ENCODE measurements around the gene SRSF4. TPM values are rescaled to one million over a fixed set of nuclear protein-coding genes. Genes with fewer than 3 reads are reported as not detected.

SRSF4 gene
- total RNA-seq (10 to 100 TPM; 83.3 to 86.8 TPM), polyA plus RNA-seq (100 to 1,000 TPM in 1 of 2 donors, 10 to 100 TPM in 1; 60.2 to 104 TPM)

- Histone ChIP-seq H3K36me3 (ENCODE audit: insufficient read depth, low read length) (peaks cover 6% of the 10 kb centered on the region), H3K4me1 (ENCODE audit: insufficient read depth, low read length) (peaks cover 51% of the 10 kb centered on the region), H3K27me3 (ENCODE audit: insufficient read depth, low read length) (no peaks in the 10 kb centered on the region), H3K9me3 (ENCODE audit: control insufficient read depth in 1 of 2, low read length in 2 of 2) (no peaks in the 10 kb centered on the region), H3K27ac (ENCODE audit: low read depth, low read length) (peak within 1 kb of the TSS; percentile 93), H3K4me3 (ENCODE audit: low read length in 2 of 2) (peak within 1 kb of the TSS; percentile 86 to 99)
- Mint-ChIP-seq H3K4me1 (peaks cover 30 to 64% (median 45%) of the 10 kb centered on the region in 4 donors), H3K9me3 (no peaks in the 10 kb centered on the region), H3K36me3 (peaks cover 14 to 39% of the 10 kb centered on the region in 2 donors), H3K27me3 (no peaks in the 10 kb centered on the region), H3K27ac (peak within 1 kb of the TSS; percentile 93 to 97 (median 95)), H3K4me3 (peak within 1 kb of the TSS; percentile 93 to 97 (median 95))
- POLR2A ChIA-PET (ENCODE audit: partially characterized antibody): interaction anchor here (0.9 to 4.1 kb wide), 27 partner anchors 10 to 1456 kb away, joined by 3 to 33 read pairs (median 9); partner anchors contain the start of genes EPB41, FAM76A, GMEB1 and MECR
- intact Hi-C loops (cut with micrococcal nuclease): loop anchor here (1.0 to 10.0 kb wide), 8 partner anchors 15 to 935 kb away; partner anchors contain the start of genes GMEB1, TAF12 and TMEM200B
- CTCF ChIA-PET (ENCODE audit: partially characterized antibody): interaction anchor here (0.7 to 4.2 kb wide), 20 partner anchors 11 to 538 kb away, joined by 3 to 45 read pairs (median 5); partner anchors contain the start of genes TAF12 and YTHDF2
- peak; percentile 98 to 99 (median 99) for DNase-seq
Measured at GRCh38 chr1:29181413-29182225, at the start of gene SRSF4. SRSF4 (minus strand) TSS chr1:29181900; CDS start chr1:29181752, 148 bp downstream.

GRCh38 chr1:29230553-29231378 is 49.1 kb upstream of the SRSF4 start, which contains the start of gene MECR:
MECR (minus strand) TSS chr1:29230934; CDS start chr1:29230906, 28 bp downstream.
- peak within 1 kb of the TSS; percentile 92 to 97 (median 94) for H3K4me3 Mint-ChIP-seq
- POLR2A ChIA-PET (ENCODE audit: partially characterized antibody): interaction anchor here (0.6 to 1.7 kb wide), 5 partner anchors 9 to 306 kb away, joined by 3 to 14 read pairs (median 3); partner anchors contain the start of gene SRSF4
- intact Hi-C loops (cut with micrococcal nuclease): no loop called here

GRCh38 chr1:29230204-29230552 is 48.5 kb upstream of the SRSF4 start:
- Histone ChIP-seq H3K36me3 (ENCODE audit: insufficient read depth, low read length) (no peaks in the 10 kb centered on the region), H3K9me3 (ENCODE audit: control insufficient read depth in 1 of 2, low read length in 2 of 2) (no peaks in the 10 kb centered on the region), H3K27me3 (ENCODE audit: insufficient read depth, low read length) (no peaks in the 10 kb centered on the region), H3K4me1 (ENCODE audit: insufficient read depth, low read length) (peaks cover 16% of the 10 kb centered on the region), H3K4me3 (ENCODE audit: low read length in 2 of 2) (peak overlapping the region; percentile 59 to 78), H3K27ac (ENCODE audit: low read depth, low read length) (peak overlapping the region; percentile 61)
- H3K4me3 Mint-ChIP-seq: peak overlapping the region; percentile 92 to 97 (median 94)
- no peaks in the 10 kb centered on the region for H3K9me3 Mint-ChIP-seq
- H3K36me3 Mint-ChIP-seq: peaks cover 0 to 3% of the 10 kb centered on the region in 2 donors
- CTCF ChIA-PET (ENCODE audit: partially characterized antibody): interaction anchor here (3.1 kb wide), 1 partner anchor 1150 kb away, joined by 15 read pairs; no protein-coding TSS in a partner anchor
- H3K27me3 Mint-ChIP-seq: peaks cover 0 to 3% of the 10 kb centered on the region in 2 donors
- intact Hi-C loops (cut with micrococcal nuclease): no loop called here
- DNase-seq: no peak
- POLR2A ChIA-PET (ENCODE audit: partially characterized antibody): interaction anchor here (1.3 to 1.7 kb wide), 3 partner anchors 10 to 48 kb away, joined by 3 to 14 read pairs (median 4); partner anchors contain the start of gene SRSF4
- peaks cover 15 to 23% (median 18%) of the 10 kb centered on the region in 4 donors for H3K4me1 Mint-ChIP-seq
- peak overlapping the region; percentile 91 to 98 (median 96) for H3K27ac Mint-ChIP-seq

More at GRCh38 chr1:29230553-29231378, 49.1 kb upstream of the SRSF4 start, which contains the start of gene MECR:
- Histone ChIP-seq H3K9me3 (ENCODE audit: control insufficient read depth in 1 of 2, low read length in 2 of 2) (no peaks in the 10 kb centered on the region), H3K4me3 (ENCODE audit: low read length in 2 of 2) (peak within 1 kb of the TSS; percentile 59 to 78), H3K4me1 (ENCODE audit: insufficient read depth, low read length) (peaks cover 16% of the 10 kb centered on the region), H3K36me3 (ENCODE audit: insufficient read depth, low read length) (no peaks in the 10 kb centered on the region), H3K27me3 (ENCODE audit: insufficient read depth, low read length) (no peaks in the 10 kb centered on the region), H3K27ac (ENCODE audit: low read depth, low read length) (peak within 1 kb of the TSS; percentile 61)
- peaks cover 15 to 25% (median 19%) of the 10 kb centered on the region in 4 donors for H3K4me1 Mint-ChIP-seq
- DNase-seq: peak; percentile 91 to 95 (median 92)
- peaks cover 0 to 3% of the 10 kb centered on the region in 2 donors for H3K36me3 Mint-ChIP-seq
- CTCF ChIA-PET (ENCODE audit: partially characterized antibody): interaction anchor here (1.2 to 3.1 kb wide), 2 partner anchors 1150 to 1488 kb away, joined by 4 to 15 read pairs; no protein-coding TSS in a partner anchor
- no peaks in the 10 kb centered on the region for H3K9me3 Mint-ChIP-seq
- peak within 1 kb of the TSS; percentile 91 to 98 (median 96) for H3K27ac Mint-ChIP-seq
- H3K27me3 Mint-ChIP-seq: peaks cover 3 to 7% of the 10 kb centered on the region in 2 donors

- CTCF ChIA-PET (ENCODE audit: partially characterized antibody): no interaction called here
- peaks cover 15 to 23% (median 18%) of the 10 kb centered on the region in 4 donors for H3K4me1 Mint-ChIP-seq
- no peaks in the 10 kb centered on the region for H3K27me3 ChIP-seq (ENCODE audit: insufficient read depth, low read length)
- DNase-seq: no peak
- H3K36me3 ChIP-seq (ENCODE audit: insufficient read depth, low read length): no peaks in the 10 kb centered on the region
- no peak overlapping the region for H3K4me3 Mint-ChIP-seq
- POLR2A ChIA-PET (ENCODE audit: partially characterized antibody): no interaction called here
- no peak overlapping the region for H3K27ac ChIP-seq (ENCODE audit: low read depth, low read length)
- H3K4me1 ChIP-seq (ENCODE audit: insufficient read depth, low read length): peaks cover 16% of the 10 kb centered on the region
- H3K4me3 ChIP-seq (ENCODE audit: low read length in 2 of 2): no peak overlapping the region
- H3K27ac Mint-ChIP-seq: peak overlapping the region in 2 of 7 donors; percentile 42 to 57
- intact Hi-C loops (cut with micrococcal nuclease): no loop called here
- H3K27me3 Mint-ChIP-seq: no peaks in the 10 kb centered on the region
- no peaks in the 10 kb centered on the region for H3K9me3 ChIP-seq (ENCODE audit: control insufficient read depth in 1 of 2, low read length in 2 of 2)
- no peaks in the 10 kb centered on the region for H3K9me3 Mint-ChIP-seq
- peaks cover 0 to 5% of the 10 kb centered on the region in 2 donors for H3K36me3 Mint-ChIP-seq
Measured at GRCh38 chr1:29227511-29227910, 45.8 kb upstream of the SRSF4 start.

GRCh38 chr1:29225361-29225760 is 43.7 kb upstream of the SRSF4 start:
- Histone ChIP-seq H3K36me3 (ENCODE audit: insufficient read depth, low read length) (no peaks in the 10 kb centered on the region), H3K27me3 (ENCODE audit: insufficient read depth, low read length) (no peaks in the 10 kb centered on the region), H3K27ac (ENCODE audit: low read depth, low read length) (no peak overlapping the region), H3K4me1 (ENCODE audit: insufficient read depth, low read length) (peaks cover 10% of the 10 kb centered on the region), H3K9me3 (ENCODE audit: control insufficient read depth in 1 of 2, low read length in 2 of 2) (no peaks in the 10 kb centered on the region), H3K4me3 (ENCODE audit: low read length in 2 of 2) (no peak overlapping the region)
- no peak for DNase-seq
- intact Hi-C loops (cut with micrococcal nuclease): no loop called here
- ChIA-PET POLR2A (ENCODE audit: partially characterized antibody) (no interaction called here), CTCF (ENCODE audit: partially characterized antibody) (no interaction called here)
- peak overlapping the region in 1 of 8 donors; percentile 11 for H3K4me3 Mint-ChIP-seq
- peak overlapping the region in 1 of 7 donors; percentile 53 for H3K27ac Mint-ChIP-seq
- peaks cover 7 to 11% (median 10%) of the 10 kb centered on the region in 4 donors for H3K4me1 Mint-ChIP-seq
- peaks cover 0 to 7% of the 10 kb centered on the region in 2 donors for H3K36me3 Mint-ChIP-seq
- H3K9me3 Mint-ChIP-seq: no peaks in the 10 kb centered on the region
- no peaks in the 10 kb centered on the region for H3K27me3 Mint-ChIP-seq

- no peaks in the 10 kb centered on the region for H3K27me3 ChIP-seq (ENCODE audit: insufficient read depth, low read length)
- CTCF ChIA-PET (ENCODE audit: partially characterized antibody): no interaction called here
- Mint-ChIP-seq H3K36me3 (peaks cover 0 to 7% of the 10 kb centered on the region in 2 donors), H3K4me3 (no peak overlapping the region), H3K9me3 (no peaks in the 10 kb centered on the region), H3K27ac (peak overlapping the region in 1 of 7 donors; percentile 73), H3K27me3 (no peaks in the 10 kb centered on the region), H3K4me1 (peaks cover 0 to 2% (median under 1%) of the 10 kb centered on the region in 4 donors)
- H3K9me3 ChIP-seq (ENCODE audit: control insufficient read depth in 1 of 2, low read length in 2 of 2): no peaks in the 10 kb centered on the region
- H3K27ac ChIP-seq (ENCODE audit: low read depth, low read length): no peak overlapping the region
- intact Hi-C loops (cut with micrococcal nuclease): no loop called here
- H3K4me3 ChIP-seq (ENCODE audit: low read length in 2 of 2): no peak overlapping the region
- peaks cover under 1% of the 10 kb centered on the region for H3K4me1 ChIP-seq (ENCODE audit: insufficient read depth, low read length)
- H3K36me3 ChIP-seq (ENCODE audit: insufficient read depth, low read length): no peaks in the 10 kb centered on the region
- POLR2A ChIA-PET (ENCODE audit: partially characterized antibody): no interaction called here
- DNase-seq: no peak
Measured at GRCh38 chr1:29224356-29224837, 42.7 kb upstream of the SRSF4 start.

Measured in CD4-positive, alpha-beta memory T cell (primary cell).